NCI-H2029 treated with DMSO at 0.1 percent for 48 hours (cell line): ENCODE results near the gene CTDP1.
"Not testable (repeated sequence)": the region's sequence is repeated elsewhere in the genome, so short reads cannot be mapped to it uniquely, and the experiment has no call there.

ENCODE experiments used
- DNase-seq: peaks from one replicate; lab custom pipeline; 2025; lab: John Stamatoyannopoulos, UW

The CTDP1 gene

GRCh38 chr18:79742076-79742475 lies 62.5 kb downstream of the CTDP1 start:
- DNase-seq: no peak

- DNase-seq: no peak
Observed at GRCh38 chr18:79744625-79745024, 65.0 kb downstream of the CTDP1 start.

GRCh38 chr18:79746730-79747129 lies 67.1 kb downstream of the CTDP1 start:
- no peak for DNase-seq

- no peak for DNase-seq
Observed at GRCh38 chr18:79747156-79747845, 67.7 kb downstream of the CTDP1 start.

- no peak for DNase-seq
Observed at GRCh38 chr18:79748321-79749180, 68.9 kb downstream of the CTDP1 start.

GRCh38 chr18:79749251-79750191 lies 69.9 kb downstream of the CTDP1 start:
- DNase-seq: no peak

- no peak for DNase-seq
Observed at GRCh38 chr18:79750980-79751571, 71.5 kb downstream of the CTDP1 start.

GRCh38 chr18:79751918-79752578 lies 72.4 kb downstream of the CTDP1 start:
- DNase-seq: not testable (repeated sequence)

GRCh38 chr18:79752946-79753345 lies 73.3 kb downstream of the CTDP1 start:
- DNase-seq: not testable (repeated sequence)

- no peak for DNase-seq
Observed at GRCh38 chr18:79753391-79753851, 73.8 kb downstream of the CTDP1 start.

GRCh38 chr18:79754022-79754761 lies 74.6 kb downstream of the CTDP1 start:
- DNase-seq: no peak

GRCh38 chr18:79754831-79755351 lies 75.3 kb downstream of the CTDP1 start:
- no peak for DNase-seq

GRCh38 chr18:79755496-79756142 lies 76.0 kb downstream of the CTDP1 start:
- no peak for DNase-seq

GRCh38 chr18:79756143-79756500 lies 76.5 kb downstream of the CTDP1 start:
- DNase-seq: no peak

GRCh38 chr18:79756826-79757225 lies 77.2 kb downstream of the CTDP1 start:
- no peak for DNase-seq

- DNase-seq: no peak
Observed at GRCh38 chr18:79760348-79760747, 80.7 kb downstream of the CTDP1 start.

GRCh38 chr18:79760881-79761280 lies 81.3 kb downstream of the CTDP1 start:
- DNase-seq: no peak

GRCh38 chr18:79763407-79763806 lies 83.8 kb downstream of the CTDP1 start:
- no peak for DNase-seq

- DNase-seq: no peak
Observed at GRCh38 chr18:79764131-79764530, 84.5 kb downstream of the CTDP1 start.
